Psoas muscle (tissue), 8 donors: ENCODE results near the gene INSYN2B. TPM values are rescaled to one million over a fixed set of nuclear protein-coding genes. Genes with fewer than 3 reads are reported as not detected.

ENCODE experiments used
- ATAC-seq, 4 donors: fragments of 200-7000 bp; cut with Tn5 transposase; one replicate each; pipeline ENCODE4 v1.9.1; 2020; ENCODE audit warnings: moderate library complexity in 3 of 4, mild to moderate bottlenecking in 2 of 4
- DNase-seq, 2 donors: peaks; one replicate each; pipeline ENCODE4 v3.0.0-alpha.2; 2020
- H3K27ac ChIP-seq: fragments of 200-600 bp; one replicate; pipeline ENCODE4 v1.8.0; 2022
- H3K27me3 ChIP-seq, 3 donors: fragments of 200-600 bp in 1 of 3; one replicate each; pipeline versions ENCODE4 v1.6.1 to v1.8.0; 2013 to 2022; ENCODE audit warnings: low read length in 2 of 3, mild to moderate bottlenecking in 2 of 3, moderate library complexity in 1 of 3; ENCODE audit not compliant: insufficient read depth in 3 of 3
- H3K36me3 ChIP-seq, 2 donors: fragments of 200-600 bp in 1 of 2; one replicate each; pipeline versions ENCODE4 v1.6.1 to v1.8.0; 2013 to 2022; ENCODE audit warnings: low read depth in 1 of 2, mild to moderate bottlenecking in 1 of 2, moderate library complexity in 1 of 2; ENCODE audit not compliant: insufficient read depth in 1 of 2
- H3K4me1 ChIP-seq: fragments of 200-600 bp; one replicate; pipeline ENCODE4 v1.8.0; 2022
- H3K4me3 ChIP-seq: fragments of 200-600 bp; one replicate; pipeline ENCODE4 v1.8.0; 2022; ENCODE audit warnings: mild to moderate bottlenecking
- H3K9me3 ChIP-seq: fragments of 200-600 bp; one replicate; pipeline ENCODE4 v1.8.0; 2022
- CTCF ChIP-seq: fragments of 200-600 bp; IDR thresholded peaks from one replicate; pipeline ENCODE4 v1.8.0; 2022; ENCODE audit warnings: antibody characterized with exemption
- WGBS, 3 donors: extraction: QIAGEN DNeasy Blood & Tissue Kit; methylation state at CpG; one replicate each; pipeline versions ENCODE4 v1.1.6 to v1.1.7; 2013; 5-methylcytosine and 5-hydroxymethylcytosine counted together
- intact Hi-C, 2 donors: fragments of 100-400 bp; cut with DNase I; formaldehyde crosslinking; loops; one replicate each; pipeline versions ENCODE4 v1.11.0 to v1.14.2; 2022
- polyA plus RNA-seq, 3 donors: library from polyadenylated mRNA; stranded (reverse); fragments of 200-250 nt; gene quantifications; one replicate each; pipeline ENCODE4 v1.2.3, GENCODE V29; 2013
- total RNA-seq, 4 donors: library from RNA; stranded (reverse); fragmentation: NEBNext Ultra II Directional in 2 of 4; extraction: Animal tissue kit (Norgen Biotek cat#: 25700) in 2 of 4; gene quantifications; one replicate each; pipeline versions ENCODE4 v1.2.1 to v1.2.4, GENCODE V29; 2021 to 2023
- donor health status: healthy with polysubstance abuse.
- donor health status: DM: no; HTN: no; CAD: no; lungs with moderate emphysema.
- donor health status: Bipolar disorder and iron deficiency.
- donor health status: healthy.
- donor health status: DM: yes; HTN: yes; CAD: no.
- donor health status: DM: no; HTN: no; CAD: no.
- donor health status: DM: no; HTN: no; CAD: no.
- donor health status: DM: yes; HTN: yes; CAD: no.

Gene INSYN2B
- total and polyA plus RNA-seq, 7 donors, result 0.01 TPM; not detected in 6

GRCh38 chr5:169826618-169827017 lies 153.7 kb downstream of the INSYN2B start:
- Histone ChIP-seq H3K4me1 (no peaks in the 10 kb centered on the region), H3K36me3 (no peaks in the 10 kb centered on the region), H3K27ac (no peak overlapping the region), H3K4me3 (no peak overlapping the region), H3K27me3 (no peaks in the 10 kb centered on the region), H3K9me3 (no peaks in the 10 kb centered on the region)
- no peak for DNase-seq
- intact Hi-C loops, result no loop called here
- no peak for TF ChIP-seq CTCF
- ATAC-seq, result no peak
- WGBS, 3 donors, result 62 to 66% (median 63%) methylated on average over 5 of the region's 5 CpGs

GRCh38 chr5:169817031-169817430 lies 163.3 kb downstream of the INSYN2B start:
- Histone ChIP-seq H3K4me1 (no peaks in the 10 kb centered on the region), H3K9me3 (peaks cover 3% of the 10 kb centered on the region), H3K4me3 (no peak overlapping the region), H3K36me3 (no peaks in the 10 kb centered on the region), H3K27me3 (no peaks in the 10 kb centered on the region), H3K27ac (no peak overlapping the region)
- 66 to 75% (median 71%) methylated on average over 2 of the region's 2 CpGs for WGBS, 3 donors
- DNase-seq (no peak), ATAC-seq (no peak)
- intact Hi-C loops, result no loop called here
- no peak for TF ChIP-seq CTCF

GRCh38 chr5:169814522-169814921 lies 165.8 kb downstream of the INSYN2B start:
- no peaks in the 10 kb centered on the region for H3K36me3 ChIP-seq
- WGBS, 3 donors, result 55 to 78% (median 69%) methylated on average over 1 of the region's 1 CpG
- intact Hi-C loops, result no loop called here
- no peaks in the 10 kb centered on the region for H3K27me3 ChIP-seq
- DNase-seq, result no peak
- peaks cover 3% of the 10 kb centered on the region for H3K9me3 ChIP-seq
- H3K4me1 ChIP-seq, result no peaks in the 10 kb centered on the region
- no peak for ATAC-seq
- no peak for TF ChIP-seq CTCF
- no peak overlapping the region for H3K4me3 ChIP-seq
- H3K27ac ChIP-seq, result no peak overlapping the region

Other genes with a start within 250 kb of the INSYN2B start
- not detected for gene FOXI1, start 125.4 kb upstream of the INSYN2B start, total RNA-seq
- gene FOXI1, start 125.4 kb upstream of the INSYN2B start, polyA plus RNA-seq, result not detected